Fibroblast of skin of right biceps (primary cell): ENCODE data around the gene IPO11.
"Not testable (repeated sequence)": the region's sequence is repeated elsewhere in the genome, so short reads cannot be mapped to it uniquely, and the experiment has no call there.

ENCODE experiments used
- DNase-seq: peaks from one replicate; pipeline ENCODE4 v3.0.0-alpha.2; 2013

The IPO11 gene

GRCh38 chr5:62520812-62521211 lies 108.2 kb downstream of the IPO11 start:
- not testable (repeated sequence) for DNase-seq

GRCh38 chr5:62521319-62521718 lies 108.8 kb downstream of the IPO11 start:
- DNase-seq = no peak

- no peak for DNase-seq
Observed at GRCh38 chr5:62522811-62523210, 110.2 kb downstream of the IPO11 start.

GRCh38 chr5:62533597-62533996 lies 121.0 kb downstream of the IPO11 start:
- DNase-seq = no peak

GRCh38 chr5:62534461-62535236 lies 122.1 kb downstream of the IPO11 start:
- DNase-seq = no peak

GRCh38 chr5:62536232-62536631 lies 123.7 kb downstream of the IPO11 start:
- DNase-seq = no peak

- no peak for DNase-seq
Observed at GRCh38 chr5:62536783-62537182, 124.2 kb downstream of the IPO11 start.

GRCh38 chr5:62538017-62538942 lies 125.7 kb downstream of the IPO11 start:
- peak; percentile 76 for DNase-seq

GRCh38 chr5:62542720-62543119 lies 130.2 kb downstream of the IPO11 start:
- no peak for DNase-seq

GRCh38 chr5:62547945-62548630 lies 135.5 kb downstream of the IPO11 start:
- DNase-seq = no peak

GRCh38 chr5:62550103-62550502 lies 137.5 kb downstream of the IPO11 start:
- DNase-seq = no peak

GRCh38 chr5:62555930-62556329 lies 143.4 kb downstream of the IPO11 start:
- DNase-seq = no peak

- DNase-seq = no peak
Observed at GRCh38 chr5:62558941-62559340, 146.4 kb downstream of the IPO11 start.

- no peak for DNase-seq
Observed at GRCh38 chr5:62560786-62561185, 148.2 kb downstream of the IPO11 start.

GRCh38 chr5:62561896-62562295 lies 149.3 kb downstream of the IPO11 start:
- no peak for DNase-seq

- no peak for DNase-seq
Observed at GRCh38 chr5:62562867-62563266, 150.3 kb downstream of the IPO11 start.

- no peak for DNase-seq
Observed at GRCh38 chr5:62564101-62564500, 151.5 kb downstream of the IPO11 start.

- not testable (repeated sequence) for DNase-seq
Observed at GRCh38 chr5:62565740-62566139, 153.2 kb downstream of the IPO11 start.

- no peak for DNase-seq
Observed at GRCh38 chr5:62568143-62568542, 155.6 kb downstream of the IPO11 start.

- no peak for DNase-seq
Observed at GRCh38 chr5:62568800-62569432, 156.4 kb downstream of the IPO11 start.

GRCh38 chr5:62569470-62569869 lies 156.9 kb downstream of the IPO11 start:
- DNase-seq = no peak

GRCh38 chr5:62572918-62573514 lies 160.5 kb downstream of the IPO11 start:
- no peak for DNase-seq
